Measurements from ENCODE around the gene ANXA2. TPM values are rescaled to one million over a fixed set of nuclear protein-coding genes. Genes with fewer than 3 reads are reported as not detected.
"Not testable (repeated sequence)": the region's sequence is repeated elsewhere in the genome, so short reads cannot be mapped to it uniquely, and the experiment has no call there.

Gene ANXA2
- total RNA-seq, 2 experiments from 2014 or later, result 65.9 to 80.2 TPM

DNA sequence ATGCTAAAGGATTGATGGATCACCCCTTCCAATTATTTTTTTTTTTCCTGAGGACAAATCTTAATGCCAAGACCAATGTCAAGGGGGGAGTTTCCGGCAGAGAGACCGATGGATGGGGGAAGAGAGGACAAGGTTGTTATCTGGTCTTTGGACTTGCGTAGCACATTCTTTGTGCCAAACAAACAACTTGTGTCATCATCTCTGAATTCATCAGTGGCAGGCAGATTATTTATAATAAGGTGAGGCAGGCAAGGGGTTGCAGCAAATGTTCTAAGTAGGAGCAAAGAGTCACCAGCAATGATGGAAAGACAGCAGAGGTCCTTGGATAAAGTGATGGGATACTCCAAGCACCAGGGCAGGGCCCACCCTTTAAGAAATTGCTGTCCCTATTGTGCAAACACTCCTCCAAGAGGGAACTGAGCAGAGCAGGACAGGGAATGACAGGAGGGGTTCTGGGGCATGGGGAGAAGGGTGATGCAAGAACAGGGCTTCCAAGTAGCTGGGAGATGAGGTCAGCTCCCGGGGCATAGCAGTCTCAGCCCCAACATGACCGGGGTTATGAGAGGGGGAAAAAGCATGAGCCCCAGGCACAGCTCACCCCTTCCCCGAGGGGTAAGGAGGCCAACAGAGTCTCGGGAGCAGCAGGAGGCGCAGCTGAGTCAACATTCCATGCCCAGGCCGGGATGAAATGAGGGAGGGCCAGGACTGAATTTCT is 57.4 kb downstream of the ANXA2 start:
- Mint-ChIP-seq H3K9me3 (ENCODE audit: low read depth) (no peaks in the 10 kb centered on the region), H3K4me3 (no peak overlapping the region), H3K27ac (no peak overlapping the region), H3K36me3 (ENCODE audit: low read depth) (no peaks in the 10 kb centered on the region), H3K27me3 (peaks cover 2% of the 10 kb centered on the region), H3K4me1 (no peaks in the 10 kb centered on the region)
- POLR2A ChIA-PET, result interaction anchor here (0.5 kb wide), 1 partner anchor 306 kb away, joined by 3 read pairs; no protein-coding TSS in a partner anchor
- ATAC-seq (no peak), DNase-seq (no peak)
- intact Hi-C loops (cut with DNase I, micrococcal nuclease), result no loop called here
- CTCF ChIA-PET, result no interaction called here

GRCh38 chr15:60339236-60339635 is 58.5 kb downstream of the ANXA2 start:
- POLR2A ChIA-PET, result no interaction called here

DNA sequence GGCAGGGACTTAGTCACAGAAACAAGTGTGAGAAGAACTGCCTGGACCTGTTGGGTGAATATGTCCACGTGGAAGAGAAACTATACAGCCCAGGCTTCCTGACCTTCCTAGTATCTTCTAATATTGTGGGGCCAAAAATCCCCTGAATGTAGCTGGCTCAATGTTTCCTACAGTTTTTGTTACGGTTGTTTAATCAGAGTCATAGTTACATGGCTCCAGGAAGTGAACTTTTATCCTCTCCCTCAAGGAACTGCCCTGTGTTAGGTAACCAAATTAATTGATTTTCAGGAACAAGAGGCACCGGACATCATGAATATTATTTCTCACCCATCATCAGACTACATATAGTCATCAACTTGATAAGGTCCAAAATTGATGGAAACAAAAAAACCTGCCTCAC is 59.0 kb downstream of the ANXA2 start:
- CTCF ChIA-PET, result no interaction called here
- H3K27me3 Mint-ChIP-seq, result peaks cover 9% of the 10 kb centered on the region
- no peak for ATAC-seq
- POLR2A ChIA-PET, result no interaction called here
- no peak overlapping the region for H3K4me3 Mint-ChIP-seq
- H3K36me3 Mint-ChIP-seq (ENCODE audit: low read depth), result no peaks in the 10 kb centered on the region
- no peaks in the 10 kb centered on the region for H3K9me3 Mint-ChIP-seq (ENCODE audit: low read depth)
- no peak for DNase-seq
- intact Hi-C loops (cut with DNase I, micrococcal nuclease), result no loop called here
- no peak overlapping the region for H3K27ac Mint-ChIP-seq
- no peaks in the 10 kb centered on the region for H3K4me1 Mint-ChIP-seq

More at GRCh38 chr15:60339236-60339635, 58.5 kb downstream of the ANXA2 start:
- CTCF ChIA-PET, result no interaction called here
- no peaks in the 10 kb centered on the region for H3K4me1 Mint-ChIP-seq
- intact Hi-C loops (cut with DNase I, micrococcal nuclease), result no loop called here
- no peaks in the 10 kb centered on the region for H3K36me3 Mint-ChIP-seq (ENCODE audit: low read depth)
- H3K27ac Mint-ChIP-seq, result no peak overlapping the region
- H3K27me3 Mint-ChIP-seq, result peaks cover 8% of the 10 kb centered on the region
- H3K9me3 Mint-ChIP-seq (ENCODE audit: low read depth), result no peaks in the 10 kb centered on the region
- no peak for DNase-seq
- ATAC-seq, result no peak
- no peak overlapping the region for H3K4me3 Mint-ChIP-seq

DNA sequence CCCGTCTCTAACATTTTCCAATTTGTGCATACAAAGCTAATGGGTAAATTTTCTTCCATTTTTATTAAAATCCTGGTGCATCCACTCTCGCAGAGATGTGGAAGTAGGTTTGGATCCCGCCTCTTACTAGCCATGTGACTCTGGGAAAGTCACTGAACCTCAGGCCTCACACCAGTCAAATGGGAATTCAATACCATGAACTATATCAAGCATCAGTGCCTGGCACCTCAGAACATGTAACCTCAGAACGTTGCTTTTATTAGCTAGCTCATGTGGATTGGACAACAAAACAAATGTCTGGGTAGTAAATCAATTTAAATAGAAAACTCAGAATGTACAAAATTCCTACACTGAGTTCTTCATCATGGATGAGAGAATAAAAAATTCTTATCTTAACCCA is 60.7 kb downstream of the ANXA2 start:
- H3K4me1 Mint-ChIP-seq, result no peaks in the 10 kb centered on the region
- no peaks in the 10 kb centered on the region for H3K9me3 Mint-ChIP-seq (ENCODE audit: low read depth)
- CTCF ChIA-PET, result interaction anchor here (0.6 to 3.0 kb wide), 3 partner anchors 10 to 833 kb away, joined by 3 to 19 read pairs (median 3); no protein-coding TSS in a partner anchor
- H3K36me3 Mint-ChIP-seq (ENCODE audit: low read depth), result no peaks in the 10 kb centered on the region
- H3K27ac Mint-ChIP-seq, result no peak overlapping the region
- intact Hi-C loops (cut with DNase I, micrococcal nuclease), result no loop called here
- H3K27me3 Mint-ChIP-seq, result peaks cover 21% of the 10 kb centered on the region
- no peak for DNase-seq
- no peak overlapping the region for H3K4me3 Mint-ChIP-seq
- no peak for ATAC-seq
- POLR2A ChIA-PET, result no interaction called here

GRCh38 chr15:60335296-60335695 is 62.5 kb downstream of the ANXA2 start:
- H3K27me3 Mint-ChIP-seq, result peaks cover 25% of the 10 kb centered on the region
- H3K4me1 Mint-ChIP-seq; H3K36me3 Mint-ChIP-seq (ENCODE audit: low read depth); POLR2A ChIA-PET; intact Hi-C loops (cut with DNase I, micrococcal nuclease); ATAC-seq; H3K9me3 Mint-ChIP-seq (ENCODE audit: low read depth); H3K4me3 Mint-ChIP-seq; DNase-seq; H3K27ac Mint-ChIP-seq: not testable (repeated sequence)
- CTCF ChIA-PET, result interaction anchor here (3.0 kb wide), 1 partner anchor 8 kb away, joined by 19 read pairs; no protein-coding TSS in a partner anchor

- ChIA-PET CTCF (interaction anchor here (0.6 to 5.2 kb wide), 24 partner anchors 8 to 1790 kb away, joined by 3 to 44 read pairs (median 4); no protein-coding TSS in a partner anchor), POLR2A (no interaction called here)
- Mint-ChIP-seq H3K4me3 (no peak overlapping the region), H3K9me3 (ENCODE audit: low read depth) (no peaks in the 10 kb centered on the region), H3K27ac (no peak overlapping the region), H3K4me1 (peaks cover 2% of the 10 kb centered on the region), H3K36me3 (ENCODE audit: low read depth) (no peaks in the 10 kb centered on the region), H3K27me3 (peaks cover 41% of the 10 kb centered on the region)
- DNase-seq, result peak; percentile 56
- intact Hi-C loops (cut with DNase I, micrococcal nuclease), result loop anchor here (5.0 kb wide), 3 partner anchors 332 to 637 kb away; no protein-coding TSS in a partner anchor
- no peak for ATAC-seq
Observed at GRCh38 chr15:60328852-60329443, 68.8 kb downstream of the ANXA2 start.

DNA sequence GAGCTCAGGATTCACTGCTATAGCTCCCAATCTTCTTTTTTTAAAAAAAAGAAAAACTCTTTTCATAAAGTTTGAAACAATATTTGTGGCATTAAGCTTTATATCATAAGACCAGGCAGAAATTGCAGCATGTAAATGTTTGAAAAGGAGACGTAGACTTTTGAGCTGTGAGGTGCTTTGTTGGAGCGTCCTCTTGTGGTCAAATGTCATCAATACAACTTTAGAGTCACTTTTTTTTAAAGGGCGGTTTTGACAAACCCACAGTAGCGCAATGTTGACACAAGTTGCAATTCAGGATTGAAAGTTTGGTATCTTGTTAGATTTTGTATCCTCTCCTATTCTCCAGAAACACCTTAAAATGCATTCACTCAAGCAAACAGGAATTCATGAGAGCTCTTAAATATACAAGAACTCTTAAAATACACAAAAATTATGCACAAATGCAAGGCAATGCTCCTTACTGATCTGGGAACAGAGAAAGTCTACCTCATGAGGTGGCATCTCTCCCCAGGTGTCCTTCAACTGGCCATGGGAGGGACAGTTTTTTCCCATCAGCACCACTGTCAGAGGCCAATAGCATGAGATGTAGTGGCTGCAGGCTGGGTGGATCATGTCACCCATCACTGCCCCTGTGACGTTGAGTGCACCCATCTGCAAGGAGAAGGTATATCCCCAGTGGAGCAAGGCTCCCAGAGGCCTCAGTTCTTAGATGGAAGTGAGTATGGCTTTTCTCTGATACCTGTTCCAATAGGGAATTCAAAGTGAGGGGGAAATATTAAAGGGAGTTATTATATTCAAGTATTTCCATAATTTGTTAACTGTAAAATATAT is 70.7 kb downstream of the ANXA2 start:
- Mint-ChIP-seq H3K4me1 (peaks cover 2% of the 10 kb centered on the region), H3K27me3 (peaks cover 31% of the 10 kb centered on the region), H3K4me3 (no peak overlapping the region), H3K36me3 (ENCODE audit: low read depth) (no peaks in the 10 kb centered on the region), H3K9me3 (ENCODE audit: low read depth) (no peaks in the 10 kb centered on the region), H3K27ac (no peak overlapping the region)
- ATAC-seq (no peak), DNase-seq (peak; percentile 52)
- ChIA-PET POLR2A (no interaction called here), CTCF (interaction anchor here (0.6 to 5.2 kb wide), 61 partner anchors 10 to 1507 kb away, joined by 3 to 44 read pairs (median 4); partner anchors contain the start of gene FOXB1)
- intact Hi-C loops (cut with DNase I, micrococcal nuclease), result loop anchor here (1.0 to 5.0 kb wide), 9 partner anchors 330 to 636 kb away; no protein-coding TSS in a partner anchor

- H3K27me3 Mint-ChIP-seq, result peaks cover 27% of the 10 kb centered on the region
- ATAC-seq, result no peak
- ChIA-PET POLR2A (no interaction called here), CTCF (interaction anchor here (0.5 to 5.2 kb wide), 58 partner anchors 9 to 1507 kb away, joined by 3 to 44 read pairs (median 4); partner anchors contain the start of gene FOXB1)
- no peaks in the 10 kb centered on the region for H3K9me3 Mint-ChIP-seq (ENCODE audit: low read depth)
- intact Hi-C loops (cut with DNase I, micrococcal nuclease), result loop anchor here (1.0 to 5.0 kb wide), 7 partner anchors 329 to 635 kb away; no protein-coding TSS in a partner anchor
- no peak overlapping the region for H3K4me3 Mint-ChIP-seq
- peaks cover 2% of the 10 kb centered on the region for H3K4me1 Mint-ChIP-seq
- no peak for DNase-seq
- no peak overlapping the region for H3K27ac Mint-ChIP-seq
- no peaks in the 10 kb centered on the region for H3K36me3 Mint-ChIP-seq (ENCODE audit: low read depth)
Observed at GRCh38 chr15:60326343-60326742, 71.4 kb downstream of the ANXA2 start.

- intact Hi-C loops (cut with DNase I, micrococcal nuclease), result loop anchor here (1.0 to 5.0 kb wide), 7 partner anchors 329 to 635 kb away; no protein-coding TSS in a partner anchor
- no peak for ATAC-seq
- ChIA-PET POLR2A (no interaction called here), CTCF (interaction anchor here (0.5 to 5.2 kb wide), 27 partner anchors 10 to 805 kb away, joined by 3 to 44 read pairs (median 5); no protein-coding TSS in a partner anchor)
- Mint-ChIP-seq H3K4me1 (peaks cover 2% of the 10 kb centered on the region), H3K27me3 (peaks cover 27% of the 10 kb centered on the region), H3K9me3 (ENCODE audit: low read depth) (no peaks in the 10 kb centered on the region), H3K27ac (no peak overlapping the region), H3K4me3 (no peak overlapping the region), H3K36me3 (ENCODE audit: low read depth) (no peaks in the 10 kb centered on the region)
- no peak for DNase-seq
Observed at GRCh38 chr15:60325905-60326304, 71.9 kb downstream of the ANXA2 start.

GRCh38 chr15:60324706-60325438 is 72.9 kb downstream of the ANXA2 start:
- no peaks in the 10 kb centered on the region for H3K36me3 Mint-ChIP-seq (ENCODE audit: low read depth)
- peaks cover 2% of the 10 kb centered on the region for H3K4me1 Mint-ChIP-seq
- intact Hi-C loops (cut with DNase I, micrococcal nuclease), result loop anchor here (5.0 kb wide), 4 partner anchors 53 to 633 kb away; no protein-coding TSS in a partner anchor
- ATAC-seq (no peak), DNase-seq (no peak)
- no peak overlapping the region for H3K27ac Mint-ChIP-seq
- H3K9me3 Mint-ChIP-seq (ENCODE audit: low read depth), result no peaks in the 10 kb centered on the region
- ChIA-PET CTCF (interaction anchor here (0.7 to 5.2 kb wide), 9 partner anchors 9 to 634 kb away, joined by 3 to 44 read pairs (median 12); no protein-coding TSS in a partner anchor), POLR2A (no interaction called here)
- H3K4me3 Mint-ChIP-seq, result no peak overlapping the region
- H3K27me3 Mint-ChIP-seq, result peaks cover 26% of the 10 kb centered on the region

Data from activated CD4-positive, alpha-beta T cell treated with anti-CD3 and anti-CD28 coated beads for 36 hours (primary cell).